Activated CD4-positive, alpha-beta T cell treated with anti-CD3 and anti-CD28 coated beads, Interleukin-2, Interleukin-4, amounts not matched to agents 100 ng/mL and 50 ng/mL, durations not matched to agents 16 hours and 8 hours (primary cell): ENCODE data around the gene BCL2L15.
"Not testable (repeated sequence)": the region's sequence is repeated elsewhere in the genome, so short reads cannot be mapped to it uniquely, and the experiment has no call there.

Source experiments
- DNase-seq: peaks from one replicate; pipeline ENCODE4 v3.0.0-alpha.2; 2020; ENCODE audit warnings: low spot score

The BCL2L15 gene

DNA sequence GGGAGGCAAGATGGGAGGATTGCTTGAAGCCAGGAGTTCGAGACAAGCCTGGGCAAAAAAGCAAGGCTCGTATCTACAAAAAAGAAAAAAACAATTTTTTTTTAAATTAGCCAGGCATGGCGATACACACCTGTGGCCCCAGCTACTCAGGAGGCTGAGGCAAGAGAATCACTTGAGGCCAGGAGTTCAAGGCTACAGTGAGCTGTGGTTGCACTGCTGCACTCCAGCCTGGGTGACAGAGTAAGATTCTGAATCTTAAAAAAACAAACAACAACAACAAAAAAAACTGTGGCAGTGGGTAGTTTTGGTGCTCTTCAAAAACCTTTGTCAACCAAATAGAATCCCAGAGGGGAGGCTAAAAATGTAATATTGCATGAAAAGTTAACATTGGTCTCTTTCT lies 16.6 kb downstream of the BCL2L15 start:
- no peak for DNase-seq

DNA sequence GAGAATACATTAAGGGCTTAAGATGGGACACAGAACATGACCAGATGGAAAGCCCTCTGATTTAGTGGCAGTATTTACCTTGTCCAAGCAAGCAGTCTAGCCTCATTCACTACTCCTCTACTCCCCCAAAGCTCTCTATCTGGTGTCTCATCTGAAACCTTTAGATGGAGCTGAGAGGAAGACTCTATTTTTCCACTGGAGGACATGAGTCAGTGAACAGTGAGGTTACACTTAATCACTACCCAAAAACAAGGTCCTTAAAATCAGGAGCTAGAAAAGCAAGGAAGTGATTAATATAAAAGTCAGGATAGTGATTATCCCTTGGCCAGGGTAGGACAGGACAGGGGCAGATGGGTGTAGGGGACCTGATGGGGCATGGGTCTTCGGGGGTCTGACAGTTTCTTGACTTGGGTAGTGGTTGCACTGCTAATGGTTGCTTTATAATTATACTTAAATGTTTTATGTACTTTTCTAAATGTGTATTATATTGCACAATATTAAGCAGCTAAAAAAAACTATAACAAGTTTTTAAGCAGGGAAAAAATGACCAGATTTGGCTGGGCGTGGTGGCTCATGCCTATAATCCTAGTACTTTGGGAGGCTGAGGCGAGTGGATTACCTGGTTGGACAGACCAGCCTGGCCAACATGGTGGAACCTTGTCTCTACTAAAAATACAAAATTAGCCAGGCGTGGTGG lies 18.8 kb downstream of the BCL2L15 start:
- peak; percentile 50 for DNase-seq

DNA sequence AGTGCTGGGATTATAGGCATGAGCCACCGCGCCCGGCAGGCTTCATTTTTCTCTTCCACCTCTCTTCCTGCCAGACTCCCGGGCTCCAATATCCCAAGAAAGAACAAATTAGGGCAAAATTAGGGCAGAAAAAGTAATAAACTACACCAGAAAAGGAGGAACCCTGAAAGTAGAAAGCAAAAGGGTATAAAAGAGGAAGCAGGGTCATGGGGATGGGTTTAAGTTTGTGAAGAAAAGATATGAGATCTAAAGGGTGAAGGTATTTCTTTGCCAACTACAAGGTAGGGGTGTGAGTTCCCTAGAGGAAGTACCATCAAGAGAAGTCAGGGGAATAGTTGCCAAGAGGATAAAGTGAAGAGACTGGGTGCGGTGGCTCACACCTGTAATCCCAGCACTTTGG lies 25.7 kb downstream of the BCL2L15 start:
- no peak for DNase-seq

DNA sequence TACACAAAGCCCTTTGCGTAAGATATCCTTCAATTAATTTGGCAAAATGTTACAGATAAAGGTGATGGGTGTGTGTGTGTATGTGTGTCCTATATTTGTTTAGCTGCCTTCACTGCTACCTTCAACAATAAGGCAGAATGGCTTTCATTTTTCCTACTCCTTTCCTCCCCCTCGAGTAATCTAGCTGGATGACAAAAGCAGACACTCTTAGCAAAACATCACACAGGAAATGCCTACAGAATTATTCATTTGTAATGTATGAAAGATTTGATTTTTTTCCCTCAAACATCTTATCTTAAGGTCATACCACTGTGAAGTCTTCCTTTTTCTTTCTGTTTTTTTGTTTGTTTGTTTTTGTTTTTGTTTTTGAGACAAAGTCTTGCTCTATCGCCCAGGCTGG lies 26.5 kb downstream of the BCL2L15 start:
- DNase-seq: no peak

DNA sequence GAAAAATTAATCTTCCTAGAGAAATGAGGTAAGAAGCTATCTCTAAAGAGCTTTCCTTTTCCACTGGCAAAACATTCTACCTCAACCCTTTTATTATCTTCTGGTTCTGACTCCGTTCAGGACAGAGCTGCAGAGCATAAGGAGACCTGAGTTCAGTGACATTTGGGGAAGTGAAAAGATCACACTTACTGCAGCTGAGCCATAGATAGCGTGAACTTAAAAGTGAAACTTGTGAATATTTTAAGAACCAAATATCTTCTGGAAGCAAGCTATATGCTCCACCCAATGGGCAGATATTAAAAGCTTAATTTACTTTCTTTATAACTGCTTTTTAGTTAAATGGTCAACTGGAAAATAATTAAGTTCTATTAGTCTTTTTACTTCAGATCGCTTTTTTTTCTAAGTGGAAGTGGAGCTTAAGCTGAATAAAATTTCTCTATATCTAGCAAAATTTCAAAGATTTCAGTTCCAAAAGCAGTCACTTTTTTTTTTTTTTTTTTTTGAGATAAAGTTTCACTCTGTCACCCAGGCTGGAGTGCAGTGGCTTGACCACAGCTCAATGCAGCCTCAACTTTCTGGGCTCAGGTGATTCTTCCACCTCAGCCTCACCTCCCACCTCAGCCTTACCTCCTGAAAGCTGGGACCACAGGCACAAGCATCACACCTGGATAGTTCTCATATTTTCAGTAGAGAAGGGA lies 27.8 kb downstream of the BCL2L15 start:
- no peak for DNase-seq

DNA sequence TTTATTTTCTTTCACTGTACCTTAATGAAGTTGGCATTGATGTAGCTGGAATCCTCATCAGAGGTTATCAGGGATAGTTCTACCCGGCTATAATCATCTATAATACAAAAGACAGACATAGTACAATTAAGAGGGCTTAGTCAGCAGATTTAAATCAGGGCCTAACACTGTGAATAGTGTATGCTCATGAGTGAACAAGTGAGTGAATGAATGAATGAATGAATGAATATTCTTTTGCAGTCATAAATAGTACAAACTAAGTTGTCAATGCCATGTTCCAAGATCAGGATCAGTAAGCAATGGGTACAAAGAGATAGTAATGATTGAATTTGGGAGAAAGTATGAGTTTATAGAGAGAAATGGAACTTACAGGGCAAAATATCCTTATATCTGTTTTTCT lies 28.4 kb downstream of the BCL2L15 start:
- DNase-seq: no peak

DNA sequence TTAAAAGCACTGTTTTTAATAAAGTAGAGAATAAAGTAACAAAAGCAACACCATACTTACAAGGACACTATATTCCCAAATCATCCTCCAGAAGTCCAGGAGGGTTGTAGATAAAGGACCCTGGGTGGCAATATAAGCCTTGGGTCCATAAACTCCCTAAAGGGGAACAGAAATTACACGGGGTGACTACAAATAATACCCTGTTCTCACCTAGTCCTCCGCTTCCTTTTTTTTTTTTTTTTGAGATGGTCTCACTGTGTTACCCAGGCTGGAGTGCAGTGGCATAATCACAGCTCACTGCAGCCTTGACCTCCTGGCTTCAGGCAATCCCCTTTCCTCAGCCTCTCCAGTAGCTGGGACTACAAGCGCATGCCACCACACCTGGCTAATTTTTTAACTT lies 29.0 kb downstream of the BCL2L15 start:
- DNase-seq: no peak

DNA sequence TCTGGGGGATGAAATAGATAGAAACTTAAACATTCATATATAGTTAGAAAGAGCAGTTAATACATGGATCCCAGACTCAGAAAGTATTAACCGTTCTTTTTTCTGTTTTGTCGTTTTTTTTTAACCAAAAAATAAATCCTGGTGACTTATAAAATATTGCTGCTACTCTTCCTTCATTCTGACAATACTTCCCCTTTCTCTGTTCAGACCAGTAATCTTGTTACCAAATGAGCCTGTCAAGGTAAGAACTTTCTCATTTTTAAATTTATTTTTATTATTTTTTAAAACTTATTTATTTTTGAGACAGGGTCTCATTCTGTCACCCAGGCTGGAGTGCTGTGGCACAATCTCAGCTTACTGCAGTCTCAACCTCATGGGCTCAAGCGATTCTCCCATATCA lies 29.6 kb downstream of the BCL2L15 start:
- no peak for DNase-seq

DNA sequence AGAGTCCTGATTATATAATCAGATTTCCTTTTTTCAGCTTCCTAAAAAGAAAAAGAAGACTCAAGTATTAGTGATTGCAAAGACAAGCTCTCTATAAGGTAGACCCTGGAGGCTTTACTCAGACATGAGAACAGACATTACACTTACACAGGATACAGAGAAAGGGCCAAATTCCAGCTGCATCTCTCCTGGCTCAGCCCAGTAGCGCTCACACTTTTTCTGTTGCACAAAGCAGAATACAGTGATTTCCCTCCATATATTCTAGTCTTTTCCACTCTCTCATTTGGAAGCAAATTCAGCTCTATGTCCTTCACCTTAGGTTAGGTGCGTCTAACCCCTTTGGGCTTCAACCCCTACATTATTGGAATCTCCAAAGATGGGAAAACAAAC lies 31.0 kb downstream of the BCL2L15 start:
- no peak for DNase-seq

DNA sequence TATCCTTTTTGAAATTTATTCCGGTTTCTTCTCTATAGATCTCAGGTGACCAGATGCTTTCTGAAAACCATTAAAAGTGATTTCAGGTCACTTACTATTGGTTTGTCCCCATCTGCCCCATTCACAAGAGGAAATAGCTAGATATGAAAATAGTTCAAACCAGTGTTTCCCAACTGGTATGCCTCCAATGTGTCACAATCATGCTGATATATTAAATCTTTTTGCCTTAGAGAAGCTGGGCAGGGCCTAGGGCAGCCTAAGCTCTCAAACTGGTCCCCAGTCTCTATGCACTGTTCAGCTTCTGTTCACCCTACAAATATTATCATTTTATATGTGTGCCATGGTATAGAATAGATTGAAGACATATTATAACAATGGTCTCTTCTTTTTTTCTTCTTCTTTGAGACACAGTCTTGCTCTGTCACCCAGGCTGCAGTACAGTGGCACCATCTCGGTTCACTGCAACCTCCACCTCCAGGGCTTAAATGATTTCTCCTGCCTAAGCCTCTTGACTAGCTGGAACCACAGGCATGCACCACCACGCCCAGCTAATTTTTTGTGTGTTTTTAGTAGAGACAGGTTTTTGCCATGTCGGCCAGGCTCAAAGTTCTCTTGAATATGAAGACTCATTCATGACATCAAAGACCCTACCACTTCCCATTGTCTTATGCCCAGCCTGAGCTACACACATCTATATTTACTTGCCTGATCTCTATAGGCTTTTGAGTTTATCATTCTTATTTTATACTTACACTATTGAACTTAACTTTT lies 31.6 kb downstream of the BCL2L15 start:
- DNase-seq: no peak

DNA sequence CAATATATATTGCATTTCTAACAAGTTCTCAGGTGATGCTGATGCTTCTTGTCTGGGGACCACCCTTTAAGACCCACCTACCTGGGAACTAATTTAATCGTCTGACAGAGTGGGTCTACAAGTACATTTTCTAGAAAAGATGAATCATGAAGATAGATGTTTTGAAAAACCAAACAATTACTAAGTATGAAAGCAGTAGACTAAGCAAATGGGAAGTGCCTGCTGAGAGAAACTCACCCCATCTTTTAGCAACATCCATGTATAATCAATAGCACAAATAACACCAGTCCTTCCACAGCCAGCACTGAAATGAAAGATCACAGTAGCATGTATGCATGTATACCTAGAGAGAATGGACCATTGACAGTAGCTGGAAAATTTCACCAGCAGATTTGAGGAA lies 33.1 kb downstream of the BCL2L15 start:
- DNase-seq: no peak

DNA sequence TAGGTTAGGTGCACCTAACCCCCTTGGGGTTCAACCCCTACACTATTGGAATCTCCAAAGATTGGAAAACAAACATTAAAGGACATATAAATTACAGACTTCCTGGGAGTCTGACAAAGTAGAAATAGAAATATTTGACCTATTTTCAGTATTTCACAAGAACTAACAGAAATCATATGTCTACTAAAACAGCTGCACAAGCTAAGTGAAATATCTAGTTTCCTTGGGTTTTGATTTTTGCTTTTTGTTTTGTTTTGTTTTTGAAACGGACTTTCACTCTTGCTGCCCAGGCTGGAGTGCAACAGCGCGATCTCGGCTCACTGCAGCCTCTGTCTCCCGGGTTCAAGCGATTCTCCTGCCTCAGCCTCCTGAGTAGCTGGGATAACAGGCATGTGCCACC lies 34.7 kb downstream of the BCL2L15 start:
- DNase-seq: not testable (repeated sequence)

DNA sequence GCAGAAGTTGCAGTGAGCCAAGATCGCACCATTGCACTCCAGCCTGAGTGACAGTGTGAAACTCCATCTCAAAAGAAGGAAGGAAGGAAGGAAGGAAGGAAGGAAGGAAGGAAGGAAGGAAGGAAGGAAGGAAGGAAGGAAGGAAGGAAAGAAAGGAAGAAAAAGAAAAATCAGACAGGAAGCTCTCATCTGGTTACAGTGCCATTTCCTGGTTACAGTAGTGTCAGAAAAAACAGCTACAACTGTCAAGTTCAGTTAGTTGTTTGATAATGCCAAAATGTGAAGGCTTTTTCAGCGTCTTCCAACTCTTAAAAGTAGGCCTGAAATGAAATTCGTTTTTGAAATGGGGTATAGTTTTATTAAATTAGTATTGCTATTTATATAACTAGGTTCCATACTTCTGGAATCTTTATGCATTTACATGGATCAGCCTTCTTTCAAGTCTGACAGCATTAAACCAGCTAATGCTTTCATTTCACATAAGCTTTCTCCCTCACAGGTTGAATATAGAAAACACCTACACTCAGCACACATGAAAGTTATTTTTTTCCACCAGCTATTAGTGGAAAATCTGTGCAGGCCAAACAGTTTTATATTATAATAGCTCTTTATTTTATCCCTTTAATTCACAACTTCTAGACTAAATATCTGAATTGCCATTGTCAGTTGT lies 37.1 kb downstream of the BCL2L15 start:
- DNase-seq: no peak

DNA sequence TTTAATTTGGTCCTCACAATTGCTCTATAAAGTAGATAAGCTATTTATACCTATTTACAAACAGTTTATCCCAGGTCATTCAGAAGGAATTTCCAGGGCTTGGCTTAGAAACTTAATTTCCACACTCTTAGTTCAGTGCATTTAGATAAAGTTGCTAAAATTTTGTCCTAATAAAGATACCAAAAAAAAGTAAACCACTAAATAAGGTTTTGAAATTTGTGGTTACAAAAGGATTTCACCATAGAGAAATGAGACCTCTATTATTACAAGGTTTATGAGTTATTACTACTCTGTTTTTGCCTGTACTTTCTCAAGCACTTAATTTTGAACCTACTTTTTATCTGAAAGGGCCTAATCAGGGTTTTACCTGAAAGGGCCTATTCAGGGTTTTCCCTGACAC lies 38.3 kb downstream of the BCL2L15 start:
- DNase-seq: no peak

DNA sequence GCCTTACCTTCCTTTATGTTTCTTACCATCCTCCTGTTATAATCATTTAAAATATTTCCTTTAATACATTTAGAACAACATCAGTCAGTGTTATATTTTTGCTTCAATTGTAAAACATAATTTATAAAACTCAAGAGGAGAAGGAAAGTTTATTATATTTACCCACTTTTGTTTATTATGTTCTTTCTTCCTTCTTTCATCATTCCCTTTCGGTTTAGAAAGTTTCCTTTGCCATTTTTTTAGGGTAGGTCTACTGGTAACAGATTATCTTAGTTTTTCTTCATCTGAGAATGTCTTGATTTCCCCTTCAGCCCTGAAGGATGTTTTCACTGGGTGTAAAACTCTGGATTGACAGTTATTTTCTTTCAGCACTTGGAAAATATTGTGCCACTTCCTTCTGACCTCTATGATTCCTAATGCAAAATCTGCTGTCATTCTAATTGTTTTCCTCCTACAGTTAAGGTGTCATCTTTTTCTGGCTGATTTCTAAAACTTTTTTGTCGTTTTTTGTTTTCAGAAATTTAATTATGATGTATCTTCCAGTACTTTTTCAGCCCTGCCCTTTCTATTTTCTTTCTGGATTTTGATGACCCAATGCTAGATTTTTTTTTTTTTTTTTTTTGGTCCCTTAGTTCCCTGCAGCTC lies 40.9 kb downstream of the BCL2L15 start:
- DNase-seq: no peak

DNA sequence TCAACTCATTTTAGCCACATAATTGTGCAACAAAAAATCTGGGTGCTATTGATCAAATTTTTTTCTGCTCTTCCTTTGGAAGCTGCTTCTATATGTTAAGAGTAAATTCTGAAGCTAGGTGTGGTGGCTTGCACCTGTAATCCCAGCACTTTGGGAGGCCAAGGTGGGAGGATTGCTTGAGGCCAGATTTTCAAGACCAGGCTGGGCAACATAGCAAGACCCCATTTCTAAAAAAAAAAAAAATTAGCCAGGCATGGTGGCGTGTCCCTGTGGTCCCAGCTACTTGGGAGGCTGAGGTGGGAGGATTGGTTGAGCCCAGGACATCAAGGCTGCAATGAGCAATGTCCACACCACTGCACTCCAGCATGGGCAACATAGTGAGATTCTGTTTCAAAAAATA lies 50.8 kb downstream of the BCL2L15 start:
- DNase-seq: no peak

DNA sequence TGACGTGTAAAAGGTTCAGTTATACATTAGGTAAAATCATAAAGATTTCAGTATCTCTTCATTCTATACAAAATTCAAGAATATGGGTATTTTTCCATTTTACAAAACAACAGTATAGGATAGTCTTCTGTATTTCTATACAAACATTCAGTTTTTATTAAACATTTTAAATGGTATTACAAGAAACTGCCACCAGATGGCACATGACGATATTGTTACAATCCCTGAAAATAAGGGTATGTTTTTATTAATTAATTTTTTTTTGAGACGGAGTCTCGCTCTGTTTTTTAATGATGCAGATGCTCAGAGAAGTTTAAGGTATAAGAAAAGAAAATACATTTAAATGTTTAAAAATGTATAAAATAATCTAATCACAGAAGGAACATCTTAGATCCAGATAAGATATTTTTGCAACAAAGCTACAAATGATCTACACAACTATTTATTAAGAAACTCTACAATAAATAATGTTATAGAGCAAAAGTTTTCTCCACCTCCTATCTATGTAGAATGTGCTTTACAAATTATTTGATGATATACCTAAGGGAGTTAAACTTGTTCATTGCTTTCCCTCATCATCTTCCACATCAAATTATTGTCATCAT lies 51.6 kb downstream of the BCL2L15 start:
- peak; percentile 42 for DNase-seq

DNA sequence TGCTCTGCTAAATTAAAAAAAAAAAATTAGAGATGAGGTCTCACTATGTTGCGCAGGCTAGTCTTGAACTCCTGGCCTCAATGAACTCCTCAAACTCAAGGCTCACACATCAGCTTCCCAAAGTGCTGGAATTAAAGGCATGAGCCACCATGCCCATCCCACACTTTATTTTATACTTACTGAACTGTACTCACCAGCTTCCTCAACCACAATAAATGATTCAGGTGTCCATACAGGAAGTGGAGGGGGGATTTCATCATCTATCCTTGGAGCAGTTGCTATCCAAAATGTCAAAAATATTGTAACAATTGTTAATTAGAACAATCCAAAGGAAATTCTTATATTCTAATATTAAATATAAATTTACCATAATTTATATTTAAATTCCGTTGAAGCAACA lies 52.7 kb downstream of the BCL2L15 start:
- DNase-seq: no peak
